ENCODE results near the gene UBE2Q1. TPM values are rescaled to one million over a fixed set of nuclear protein-coding genes. Genes with fewer than 3 reads are reported as not detected.

The UBE2Q1 gene
- total RNA-seq: 100 to 1,000 TPM in 2 of 7 donors, 10 to 100 TPM in 5; 45.0 to 119 (median 95.1) TPM
- 10 to 100 TPM; 25.8 to 40.3 (median 30.0) TPM for polyA plus RNA-seq
- long read RNA-seq, donor 1, transcript UBE2Q1-201 (13 exons, 3,210 nt): major isoform, 17 of 17 reads
- long read RNA-seq, donor 1, partial matches to known transcripts: 0 of 17 reads
- long read RNA-seq, donor 1, other reads (novel, unspliced or antisense): 0 of 17 reads
- long read RNA-seq, donor 2, transcript UBE2Q1-201 (13 exons, 3,210 nt): major isoform, 23 of 29 reads
- long read RNA-seq, donor 2, partial matches to known transcripts: 6 of 29 reads
- long read RNA-seq, donor 2, other reads (novel, unspliced or antisense): 0 of 29 reads

- Histone ChIP-seq H3K9me3 (no peaks in the 10 kb centered on the region), H3K27ac (peak within 1 kb of the TSS; percentile 63 to 96 (median 90)), H3K4me3 (peak within 1 kb of the TSS; percentile 53 to 98 (median 88)), H3K4me1 (peaks cover 15 to 61% (median 32%) of the 10 kb centered on the region in 6 donors), H3K36me3 (peaks cover 13 to 36% (median 28%) of the 10 kb centered on the region in 6 donors), H3K27me3 (replicated peaks in 1 of 7) (no peaks in the 10 kb centered on the region)
- intact Hi-C loops (cut with DNase I; ENCODE audit: low total_unique reads): loop anchor here (5.0 kb wide), 1 partner anchor 66 kb away; no protein-coding TSS in a partner anchor
- DNase-seq: peak; percentile 96
- whole genome bisulfite sequencing, 5 donors: 0 to 2% (median 1%) methylated on average over 20 to 69 of the region's 69 CpGs
- TF ChIP-seq POLR2A (IDR thresholded peaks at IDR 0.05) (no peak), POLR2AphosphoS5 (IDR thresholded peaks at IDR 0.05) (no peak), CTCF (IDR thresholded peaks at IDR 0.05 in 8 of 11, conservative IDR thresholded peaks at IDR 0.05 in 3 of 11) (no peak)
Observed at GRCh38 chr1:154557939-154558719, at the start of gene UBE2Q1. TSS of gene UBE2Q1 (minus strand) at chr1:154558662. CDS start at chr1:154558553, 109 bp downstream.

GRCh38 chr1:154607609-154608396 is 49.3 kb upstream of the UBE2Q1 start, which contains the start of gene ADAR:
TSS of gene ADAR (minus strand) at chr1:154608186. CDS start at chr1:154608006, 180 bp downstream.
- 0 to 1% (median 1%) methylated on average over 29 to 59 of the region's 59 CpGs for WGBS, 5 donors
- Histone ChIP-seq H3K36me3 (peaks cover 0 to 30% (median 3%) of the 10 kb centered on the region in 6 donors), H3K27me3 (replicated peaks in 1 of 7) (no peaks in the 10 kb centered on the region), H3K4me3 (peak within 1 kb of the TSS; percentile 63 to 96 (median 85)), H3K9me3 (no peaks in the 10 kb centered on the region), H3K4me1 (peaks cover 55 to 85% (median 67%) of the 10 kb centered on the region in 6 donors), H3K27ac (peak within 1 kb of the TSS; percentile 93 to 100 (median 97))
- intact Hi-C loops (cut with DNase I; ENCODE audit: low total_unique reads): no loop called here
- TF ChIP-seq POLR2AphosphoS5 (IDR thresholded peaks at IDR 0.05): peak; percentile 89 to 91 (median 89)
- TF ChIP-seq CTCF (IDR thresholded peaks at IDR 0.05 in 8 of 11, conservative IDR thresholded peaks at IDR 0.05 in 3 of 11): peak in 1 of 11 experiments; percentile 15
- peak in 1 of 3 donors; percentile 35 for TF ChIP-seq POLR2A (IDR thresholded peaks at IDR 0.05)
- DNase-seq: peak; percentile 96

GRCh38 chr1:154607106-154607608 is 48.7 kb upstream of the UBE2Q1 start:
- H3K27ac ChIP-seq: peak overlapping the region; percentile 93 to 100 (median 97)
- intact Hi-C loops (cut with DNase I; ENCODE audit: low total_unique reads): no loop called here
- TF ChIP-seq POLR2AphosphoS5 (IDR thresholded peaks at IDR 0.05) (no peak), CTCF (IDR thresholded peaks at IDR 0.05 in 8 of 11, conservative IDR thresholded peaks at IDR 0.05 in 3 of 11) (no peak), POLR2A (IDR thresholded peaks at IDR 0.05) (no peak)

More at GRCh38 chr1:154607106-154607608, 48.7 kb upstream of the UBE2Q1 start:
- DNase-seq: peak; percentile 79
- Histone ChIP-seq H3K27me3 (replicated peaks in 1 of 7) (no peaks in the 10 kb centered on the region), H3K36me3 (peaks cover 0 to 37% (median 9%) of the 10 kb centered on the region in 6 donors), H3K9me3 (no peaks in the 10 kb centered on the region), H3K4me3 (peak overlapping the region; percentile 63 to 96 (median 85)), H3K4me1 (peaks cover 60 to 92% (median 74%) of the 10 kb centered on the region in 6 donors)
- WGBS, 5 donors: 3 to 11% (median 5%) methylated on average over 11 of the region's 11 CpGs
